T-helper 1 cell (primary cell): ENCODE measurements around the gene RTL3.

ENCODE experiments used
- DNase-seq, 5 donors: peaks; one replicate each; pipeline ENCODE4 v3.0.0-alpha.2; 2012 to 2020

RTL3 gene

GRCh38 chrX:78618987-78619386, 40.1 kb downstream of the RTL3 start:
- no peak for DNase-seq

- DNase-seq, result no peak
Measured at GRCh38 chrX:78614264-78614663, 44.9 kb downstream of the RTL3 start.
